ENCODE results near the gene NPIPB8.
"Not testable (repeated sequence)": the region's sequence is repeated elsewhere in the genome, so short reads cannot be mapped to it uniquely, and the experiment has no call there.

NPIPB8 gene

GRCh38 chr16:28622532-28623171 lies 15.2 kb upstream of the NPIPB8 start:
- not testable (repeated sequence) for DNase-seq (ENCODE audit: extremely low spot score, insufficient read length, low read depth)

DNA sequence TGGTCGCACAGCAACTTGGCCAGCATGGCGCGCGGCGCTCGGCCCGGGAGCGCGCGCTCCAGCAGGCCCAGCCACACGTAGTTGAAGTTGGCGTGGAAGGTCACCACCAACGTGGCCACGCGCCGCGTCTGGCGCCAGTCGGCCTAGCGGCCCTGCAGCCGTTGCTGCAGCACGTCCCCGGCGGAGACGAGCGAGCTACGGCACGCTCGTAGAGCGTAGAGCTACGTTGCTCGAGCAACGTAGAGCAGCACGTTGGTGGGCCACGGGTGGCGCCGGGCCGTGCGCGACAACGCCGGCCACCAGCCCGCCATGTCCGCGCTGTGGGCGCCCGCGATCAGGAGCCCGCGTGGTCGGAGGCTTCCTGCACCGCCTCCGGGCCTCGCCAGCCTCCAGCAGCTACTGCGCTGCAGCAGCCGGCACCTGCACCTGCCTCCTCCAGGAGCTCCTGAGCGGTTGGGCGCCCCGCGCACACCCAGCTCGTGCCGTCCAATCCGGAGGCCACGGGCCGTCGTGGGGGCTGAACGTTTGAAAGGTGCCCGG lies 14.6 kb upstream of the NPIPB8 start:
- FAIRE-seq (no peak), DNase-seq (ENCODE audit: extremely low spot score, insufficient read length, low read depth) (no peak)

More at GRCh38 chr16:28622532-28623171, 15.2 kb upstream of the NPIPB8 start:
- FAIRE-seq = not testable (repeated sequence)

DNA sequence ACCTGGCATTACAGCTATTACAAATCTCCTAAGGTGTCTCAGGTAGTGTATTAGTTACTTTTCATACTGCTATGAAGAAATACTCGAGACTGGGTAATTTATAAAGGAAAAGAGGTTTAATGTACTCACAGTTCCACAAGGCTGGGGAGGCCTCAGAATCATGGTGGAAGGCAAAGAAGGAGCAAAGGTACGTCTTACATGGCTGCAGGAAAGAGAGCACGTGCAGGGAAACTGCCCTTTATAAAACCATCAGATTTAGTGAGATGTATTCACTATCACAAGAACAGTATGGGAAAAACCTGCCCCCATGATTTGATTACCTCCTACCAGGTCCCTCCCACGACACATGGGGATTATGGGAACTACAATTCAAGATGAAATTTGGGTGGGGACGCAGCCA lies 7.0 kb upstream of the NPIPB8 start:
- FAIRE-seq = not testable (repeated sequence)

GRCh38 chr16:28636093-28636823 lies 1.6 kb upstream of the NPIPB8 start:
- DNase-seq (ENCODE audit: extremely low spot score, insufficient read length, low read depth); FAIRE-seq: not testable (repeated sequence)

More for the DNA sequence above, 7.0 kb upstream of the NPIPB8 start:
- not testable (repeated sequence) for DNase-seq (ENCODE audit: extremely low spot score, insufficient read length, low read depth)

DNA sequence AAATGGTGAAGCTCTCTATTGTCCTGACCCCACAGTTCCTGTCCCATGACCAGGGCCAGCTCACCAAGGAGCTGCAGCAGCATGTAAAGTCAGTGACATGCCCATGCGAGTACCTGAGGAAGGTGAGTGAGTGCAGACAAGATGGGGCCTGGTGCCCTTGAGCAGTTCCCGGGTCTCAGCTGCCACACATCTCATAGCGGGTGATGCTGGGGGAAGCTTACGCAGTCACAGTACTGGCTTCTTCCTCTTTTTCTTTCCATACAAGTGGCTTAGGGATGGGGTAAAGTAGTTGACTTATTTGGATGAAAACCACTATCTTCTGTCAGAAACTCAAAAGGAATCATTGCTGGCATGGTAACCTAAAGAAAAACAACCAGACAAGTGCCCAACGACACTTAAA lies 494 bp downstream of the NPIPB8 start:
- DNase-seq (ENCODE audit: extremely low spot score, insufficient read length, low read depth); FAIRE-seq: not testable (repeated sequence)

- DNase-seq (ENCODE audit: extremely low spot score, insufficient read length, low read depth); FAIRE-seq: not testable (repeated sequence)
These were observed 2.1 kb downstream of the NPIPB8 start for GRCh38 chr16:28639959-28640358.

DNA sequence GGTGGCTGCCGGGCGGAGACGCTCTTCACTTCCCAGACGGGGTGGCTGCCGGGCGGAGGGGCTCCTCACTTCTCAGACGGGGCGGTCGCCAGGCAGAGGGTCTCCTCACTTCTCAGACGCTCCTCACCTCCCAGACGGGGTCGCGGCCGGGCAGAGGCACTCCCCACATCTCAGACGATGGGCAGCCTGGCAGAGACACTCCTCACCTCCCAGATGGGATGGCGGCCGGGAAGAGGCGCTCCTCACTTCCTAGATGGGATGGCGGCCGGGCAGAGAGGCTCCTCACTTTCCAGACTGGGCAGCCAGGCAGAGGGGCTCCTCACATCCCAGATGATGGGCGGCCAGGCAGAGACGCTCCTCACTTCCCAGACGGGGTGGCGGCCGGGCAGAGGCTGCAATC lies 28.4 kb downstream of the NPIPB8 start:
- not testable (repeated sequence) for FAIRE-seq; DNase-seq (ENCODE audit: extremely low spot score, insufficient read length, low read depth)

DNA sequence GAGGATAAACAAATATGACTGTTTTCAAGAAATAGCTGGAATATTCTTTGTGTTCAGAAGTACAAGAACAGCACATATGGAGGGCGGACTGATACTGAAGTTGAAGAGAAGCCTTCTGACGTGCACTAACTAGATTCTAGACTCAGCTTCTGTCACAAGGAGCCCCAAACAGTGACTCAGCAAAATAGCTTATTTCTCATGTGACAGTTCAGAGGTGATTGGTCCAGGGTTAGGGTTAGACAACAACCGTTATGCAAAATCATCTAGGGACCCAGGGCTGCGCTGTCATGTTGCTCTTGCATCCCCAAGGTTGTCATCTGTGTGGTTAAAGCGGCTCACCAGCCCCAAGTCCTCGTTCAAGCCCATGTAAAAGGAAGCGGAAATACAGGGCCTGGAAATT lies 29.6 kb downstream of the NPIPB8 start:
- not testable (repeated sequence) for DNase-seq (ENCODE audit: extremely low spot score, insufficient read length, low read depth); FAIRE-seq

GRCh38 chr16:28668199-28668598 lies 30.3 kb downstream of the NPIPB8 start:
- not testable (repeated sequence) for FAIRE-seq; DNase-seq (ENCODE audit: extremely low spot score, insufficient read length, low read depth)

GRCh38 chr16:28688327-28688952 lies 50.6 kb downstream of the NPIPB8 start:
- DNase-seq (ENCODE audit: extremely low spot score, insufficient read length, low read depth); FAIRE-seq: not testable (repeated sequence)

DNA sequence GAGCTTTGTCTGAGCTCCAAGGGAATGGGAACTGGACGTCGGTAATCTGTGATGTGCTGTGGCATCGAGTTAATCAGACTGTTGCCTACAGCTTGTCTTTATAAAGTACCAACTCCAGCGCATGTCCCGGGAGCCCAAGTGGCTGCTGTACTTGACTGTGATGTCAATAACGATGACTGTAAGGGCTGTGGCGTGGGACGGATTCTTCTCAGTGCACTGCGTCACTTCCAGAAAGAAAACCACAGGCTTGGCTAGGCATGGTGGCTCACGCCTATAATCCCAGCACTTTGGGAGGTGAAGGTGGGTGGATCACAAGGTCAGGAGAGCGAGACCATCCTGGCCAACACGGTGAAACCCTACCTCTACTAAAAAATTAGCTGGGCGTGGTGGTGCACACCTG lies 51.6 kb downstream of the NPIPB8 start:
- DNase-seq (ENCODE audit: extremely low spot score, insufficient read length, low read depth); FAIRE-seq: not testable (repeated sequence)

- DNase-seq (ENCODE audit: extremely low spot score, insufficient read length, low read depth); FAIRE-seq: not testable (repeated sequence)
These were observed 53.9 kb downstream of the NPIPB8 start for GRCh38 chr16:28691722-28692121.

DNA sequence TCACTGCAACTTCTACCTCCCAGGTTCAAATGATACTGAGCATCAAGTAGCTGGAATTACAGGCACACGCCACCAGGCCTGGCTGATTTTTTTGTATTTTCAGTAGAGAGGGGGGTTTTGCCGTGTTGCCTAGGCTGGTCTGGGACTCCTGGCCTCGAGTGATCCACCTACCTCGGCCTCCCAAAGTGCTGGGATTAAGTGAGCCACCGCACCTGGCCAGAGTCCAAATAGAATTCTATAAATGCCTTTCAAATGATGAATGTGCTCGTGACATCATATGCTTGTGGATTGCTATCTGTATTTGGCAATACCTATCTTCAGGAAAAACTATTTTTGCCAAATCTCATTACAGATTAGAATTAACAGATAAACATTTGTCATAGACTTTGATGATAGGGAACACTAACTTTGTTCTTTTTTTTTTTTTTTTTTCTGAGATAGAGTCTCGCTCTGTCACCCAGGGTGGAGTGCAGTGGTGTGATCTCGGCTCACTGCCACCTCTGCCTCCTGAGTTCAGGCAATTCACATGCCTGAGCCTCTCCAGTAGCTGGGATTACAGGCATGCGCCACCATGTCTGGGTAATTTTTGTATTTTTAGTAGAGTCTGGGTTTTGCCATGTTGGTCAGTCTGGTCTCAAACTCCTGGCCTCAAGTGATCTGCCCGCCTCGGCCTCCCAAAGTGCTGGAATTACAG lies 55.5 kb downstream of the NPIPB8 start:
- DNase-seq (ENCODE audit: extremely low spot score, insufficient read length, low read depth); FAIRE-seq: not testable (repeated sequence)

DNA sequence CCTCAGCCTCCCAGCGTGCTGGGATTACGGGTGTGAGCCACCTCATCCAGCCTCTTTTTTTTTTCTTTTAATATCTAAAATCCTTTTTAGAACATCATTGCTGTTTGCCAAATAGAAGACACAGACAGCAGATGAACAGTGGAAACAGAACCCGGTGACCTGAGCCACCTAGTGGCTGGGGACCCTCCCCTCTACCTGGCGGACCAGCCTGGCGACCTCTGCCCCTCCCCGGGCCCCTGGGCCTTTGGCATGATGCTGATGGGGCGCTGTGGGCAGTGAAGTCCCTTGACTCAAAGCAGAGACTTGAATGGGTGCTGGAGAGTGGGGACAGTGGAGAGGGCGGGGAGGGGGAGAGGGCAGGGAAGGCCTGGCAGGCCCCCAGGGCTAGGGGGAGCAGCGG lies 61.9 kb downstream of the NPIPB8 start:
- not testable (repeated sequence) for DNase-seq (ENCODE audit: extremely low spot score, insufficient read length, low read depth); FAIRE-seq

DNA sequence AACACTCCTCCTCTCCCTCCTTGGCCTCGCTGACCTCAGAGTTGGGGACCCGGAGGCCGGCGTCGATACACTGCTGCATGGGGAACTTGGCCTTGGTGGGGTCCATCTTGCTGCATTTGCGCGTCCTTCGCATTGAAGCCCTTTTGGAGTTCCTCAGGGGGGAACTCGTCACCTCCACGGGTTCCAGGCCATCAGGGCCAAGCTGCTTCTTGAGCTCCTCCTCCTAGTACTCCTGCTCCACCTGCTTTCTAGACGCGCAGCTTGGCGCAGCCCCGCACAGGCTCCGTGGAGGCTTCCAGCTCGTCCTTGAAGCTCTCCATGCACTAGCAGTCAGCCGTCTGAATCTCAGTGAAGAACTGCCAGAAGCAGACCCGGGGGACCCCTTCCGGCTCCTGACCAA lies 62.5 kb downstream of the NPIPB8 start:
- FAIRE-seq = not testable (repeated sequence)

GRCh38 chr16:28701384-28701783 lies 63.5 kb downstream of the NPIPB8 start:
- not testable (repeated sequence) for FAIRE-seq; DNase-seq (ENCODE audit: extremely low spot score, insufficient read length, low read depth)

More for the DNA sequence above, 62.5 kb downstream of the NPIPB8 start:
- DNase-seq (ENCODE audit: extremely low spot score, insufficient read length, low read depth) = not testable (repeated sequence)

DNA sequence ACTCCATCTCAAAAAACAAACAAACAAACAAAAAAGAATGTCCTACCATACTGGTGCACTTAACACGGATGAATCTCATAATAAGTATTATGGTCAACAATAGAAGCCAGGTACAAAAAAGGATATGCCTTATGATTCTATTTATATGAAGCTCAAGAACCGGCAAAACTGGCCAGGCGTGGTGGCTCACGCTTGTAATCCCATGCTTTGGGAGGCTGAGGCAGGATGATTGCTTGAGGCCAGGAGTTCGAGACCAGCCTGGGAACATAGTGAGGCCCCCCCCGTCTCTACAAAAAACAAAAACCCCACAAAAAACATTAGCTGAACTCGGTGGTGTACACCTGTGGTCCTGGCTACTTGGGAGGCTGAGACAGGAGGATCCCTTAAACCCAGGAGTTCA lies 66.4 kb downstream of the NPIPB8 start:
- not testable (repeated sequence) for DNase-seq (ENCODE audit: extremely low spot score, insufficient read length, low read depth); FAIRE-seq

Data from GM18507 (cell line).